ENCODE data around the gene HSPE1.

DNA sequence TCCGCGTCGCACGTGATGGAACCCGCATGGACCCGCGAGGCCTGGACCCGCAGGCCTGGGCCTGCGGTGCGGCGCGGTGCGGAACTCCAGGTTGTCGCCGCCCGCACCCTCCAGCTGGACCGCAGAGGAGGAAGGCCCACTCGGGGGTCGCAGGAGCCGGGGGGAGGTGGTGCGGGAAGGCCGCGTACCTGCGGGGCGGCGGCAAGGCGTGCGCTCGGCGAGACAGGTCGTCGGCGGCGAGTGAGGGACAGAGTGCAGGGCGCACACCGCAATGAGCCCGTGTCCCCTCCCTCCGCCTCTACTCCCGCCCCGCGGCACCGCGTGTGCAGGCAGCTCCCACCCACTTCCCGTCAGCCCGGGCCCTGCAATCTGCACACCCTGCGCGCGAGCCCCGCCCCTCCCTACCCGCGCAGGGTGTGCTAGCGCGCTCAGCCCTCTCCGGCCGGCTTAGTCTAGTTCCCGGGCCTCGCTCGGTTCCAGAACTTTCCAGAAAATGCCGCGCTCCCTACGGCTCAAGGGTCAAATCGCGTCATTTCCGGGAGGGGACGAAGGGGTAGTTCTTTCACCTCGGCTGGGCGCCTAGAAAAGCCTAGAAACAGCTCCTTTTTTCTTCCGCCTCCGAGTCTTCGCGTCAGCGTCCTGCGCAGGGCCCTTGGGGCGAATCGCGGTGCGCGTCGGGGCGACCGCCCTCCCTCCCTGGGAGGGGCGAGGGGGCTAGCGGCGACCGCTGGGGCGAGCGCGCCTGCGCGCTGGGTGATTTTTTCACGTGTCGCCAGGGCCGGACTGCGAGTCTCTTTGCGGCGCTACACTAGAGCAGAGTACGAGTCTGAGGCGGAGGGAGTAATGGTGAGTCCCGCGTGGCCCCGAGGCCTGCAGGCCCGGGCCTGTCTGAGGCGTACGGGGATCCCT is at the start of gene HSPE1, which contains the start of gene HSPD1:
- TF ChIP-seq MAZ (IDR thresholded peaks at IDR 0.05; ENCODE audit: borderline replicate concordance, low read depth, low read length) = peak; percentile 76
- TF ChIP-seq EHF (CRISPR knock-in tag; IDR thresholded peaks at IDR 0.05) = no peak
- TF ChIP-seq, protein P1, sequence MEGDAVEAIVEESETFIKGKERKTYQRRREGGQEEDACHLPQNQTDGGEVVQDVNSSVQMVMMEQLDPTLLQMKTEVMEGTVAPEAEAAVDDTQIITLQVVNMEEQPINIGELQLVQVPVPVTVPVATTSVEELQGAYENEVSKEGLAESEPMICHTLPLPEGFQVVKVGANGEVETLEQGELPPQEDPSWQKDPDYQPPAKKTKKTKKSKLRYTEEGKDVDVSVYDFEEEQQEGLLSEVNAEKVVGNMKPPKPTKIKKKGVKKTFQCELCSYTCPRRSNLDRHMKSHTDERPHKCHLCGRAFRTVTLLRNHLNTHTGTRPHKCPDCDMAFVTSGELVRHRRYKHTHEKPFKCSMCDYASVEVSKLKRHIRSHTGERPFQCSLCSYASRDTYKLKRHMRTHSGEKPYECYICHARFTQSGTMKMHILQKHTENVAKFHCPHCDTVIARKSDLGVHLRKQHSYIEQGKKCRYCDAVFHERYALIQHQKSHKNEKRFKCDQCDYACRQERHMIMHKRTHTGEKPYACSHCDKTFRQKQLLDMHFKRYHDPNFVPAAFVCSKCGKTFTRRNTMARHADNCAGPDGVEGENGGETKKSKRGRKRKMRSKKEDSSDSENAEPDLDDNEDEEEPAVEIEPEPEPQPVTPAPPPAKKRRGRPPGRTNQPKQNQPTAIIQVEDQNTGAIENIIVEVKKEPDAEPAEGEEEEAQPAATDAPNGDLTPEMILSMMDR (IDR thresholded peaks at IDR 0.05) = no peak
- TF ChIP-seq POLR2AphosphoS2 (conservative IDR thresholded peaks at IDR 0.05; ENCODE audit: low read length) = no peak
- peak; percentile 13 for TF ChIP-seq MAFK (IDR thresholded peaks at IDR 0.05; ENCODE audit: partially characterized antibody)
- no peak for TF ChIP-seq SMC3 (IDR thresholded peaks at IDR 0.05)
- TF ChIP-seq RCOR1 (IDR thresholded peaks at IDR 0.05; ENCODE audit: low read depth, low read length) = no peak
- no peak for TF ChIP-seq SREBF2 (IDR thresholded peaks at IDR 0.05)
- peak in 1 of 2 experiments; percentile 52; a peak in 1 of 5 replicates for TF ChIP-seq EP300 (IDR thresholded peaks at IDR 0.05)
- no peak for TF ChIP-seq CBX2 (IDR thresholded peaks at IDR 0.05; ENCODE audit: borderline replicate concordance, low read depth)
- peak; percentile 100 for TF ChIP-seq POLR2A (IDR thresholded peaks at IDR 0.05; ENCODE audit: low read length)
- no peak for TF ChIP-seq CHD4 (IDR thresholded peaks at IDR 0.05; ENCODE audit: borderline replicate concordance)
- TF ChIP-seq, protein P2, sequence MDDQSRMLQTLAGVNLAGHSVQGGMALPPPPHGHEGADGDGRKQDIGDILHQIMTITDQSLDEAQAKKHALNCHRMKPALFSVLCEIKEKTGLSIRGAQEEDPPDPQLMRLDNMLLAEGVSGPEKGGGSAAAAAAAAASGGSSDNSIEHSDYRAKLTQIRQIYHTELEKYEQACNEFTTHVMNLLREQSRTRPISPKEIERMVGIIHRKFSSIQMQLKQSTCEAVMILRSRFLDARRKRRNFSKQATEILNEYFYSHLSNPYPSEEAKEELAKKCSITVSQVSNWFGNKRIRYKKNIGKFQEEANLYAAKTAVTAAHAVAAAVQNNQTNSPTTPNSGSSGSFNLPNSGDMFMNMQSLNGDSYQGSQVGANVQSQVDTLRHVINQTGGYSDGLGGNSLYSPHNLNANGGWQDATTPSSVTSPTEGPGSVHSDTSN (IDR thresholded peaks at IDR 0.05) = no peak

All from A549 (cell line).